Endothelial cell of umbilical vein (primary cell): Measurements from ENCODE around the gene OR1I1. TPM values are rescaled to one million over a fixed set of nuclear protein-coding genes. Genes with fewer than 3 reads are reported as not detected.

Experiments
- BruUV-seq: library from RNA; stranded (reverse); fragments of 400-500 nt; replicated peaks from 2 replicates; lab custom pipeline; 2021; lab: Mats Ljungman, UMichigan
- CTCF ChIA-PET: fragments of 300-600, 350-600 bp; sonication (Branson Sonifier 250); formaldehyde crosslinking; loops from one replicate; lab custom pipeline; 2021; ENCODE audit warnings: antibody characterized with exemption, inconsistent platforms; lab: Charles Lee
- POLR2A ChIA-PET: fragments of 300-600, 350-600 bp; sonication (Branson Sonifier 250); formaldehyde crosslinking; loops from one replicate; lab custom pipeline; 2021; ENCODE audit warnings: antibody characterized with exemption, inconsistent platforms; lab: Charles Lee
- DNase-seq: peaks from one replicate; pipeline ENCODE4 v3.0.0-alpha.2; 2011; ENCODE audit warnings: low read depth, low spot score
- FAIRE-seq: peaks from 2 replicates; lab custom pipeline; 2011; peaks lifted over from hg19 to GRCh38; lab: Jason Lieb, UNC
- H2AFZ ChIP-seq: 2 replicates; pipeline ENCODE4 v1.6.0; 2012; ENCODE audit warnings: low read depth, low read length, control low read depth, inconsistent platforms
- H3K27ac ChIP-seq: 2 replicates; pipeline ENCODE4 v1.5.1; 2011; ENCODE audit warnings: low read depth, mild to moderate bottlenecking, control low read depth, low read length, moderate library complexity; ENCODE audit not compliant: insufficient read depth
- H3K27me3 ChIP-seq, 2 experiments: 2 replicates each; pipeline versions ENCODE4 v1.6.0 to v1.6.1; 2011; ENCODE audit warnings: low read length in 2 of 2, mixed read lengths in 1 of 2; ENCODE audit not compliant: control insufficient read depth in 2 of 2, insufficient read depth in 2 of 2
- H3K36me3 ChIP-seq, 2 experiments: 2 replicates in 1 of 2; 3 replicates in 1 of 2; pipeline ENCODE4 v1.5.1; 2011; ENCODE audit warnings: low read length in 2 of 2, mild to moderate bottlenecking in 1 of 2, moderate library complexity in 1 of 2; ENCODE audit not compliant: control insufficient read depth in 2 of 2, insufficient read depth in 2 of 2; ENCODE audit errors: extremely low read depth in 1 of 2
- H3K4me1 ChIP-seq: 3 replicates; pipeline ENCODE4 v1.5.1; 2011; ENCODE audit warnings: mild to moderate bottlenecking, low read length; ENCODE audit not compliant: control insufficient read depth, insufficient read depth; ENCODE audit errors: extremely low read depth
- H3K4me2 ChIP-seq: 2 replicates; pipeline ENCODE4 v1.6.1; 2011; ENCODE audit warnings: low read length, control low read depth, mixed read lengths; ENCODE audit not compliant: insufficient read depth
- H3K4me3 ChIP-seq, 3 experiments: fragments of 200-600 bp in 1 of 3; sonication (generic), shearing (Covaris generic) in 1 of 3; replicated peaks in 1 of 3; 2 replicates each; pipeline ENCODE4 v1.5.1; 2011 to 2016; ENCODE audit warnings: control low read depth in 3 of 3, low read length in 3 of 3, mild to moderate bottlenecking in 2 of 3, inconsistent platforms in 1 of 3, low read depth in 1 of 3, moderate library complexity in 1 of 3; ENCODE audit not compliant: insufficient read depth in 1 of 3
- H3K79me2 ChIP-seq: 2 replicates; pipeline ENCODE4 v1.6.0; 2012; ENCODE audit warnings: low read length, inconsistent platforms; ENCODE audit not compliant: control insufficient read depth, insufficient read depth
- H3K9ac ChIP-seq: replicated peaks from 2 replicates; pipeline ENCODE3; 2011; ENCODE audit warnings: low read length, control low read depth; ENCODE audit not compliant: insufficient read depth; ENCODE audit errors: extremely low read depth
- H3K9me1 ChIP-seq: replicated peaks from 3 replicates; pipeline ENCODE4 v1.6.0; 2011; ENCODE audit warnings: mild to moderate bottlenecking, low read length; ENCODE audit not compliant: control insufficient read depth, insufficient read depth; ENCODE audit errors: extremely low read depth
- H3K9me3 ChIP-seq: replicated peaks from 2 replicates; pipeline ENCODE4 v1.5.1; 2012; ENCODE audit warnings: low read length, inconsistent platforms; ENCODE audit not compliant: control insufficient read depth, insufficient read depth
- H4K20me1 ChIP-seq: replicated peaks from 2 replicates; pipeline ENCODE3; 2011; ENCODE audit warnings: mild to moderate bottlenecking, low read length; ENCODE audit not compliant: control insufficient read depth, insufficient read depth; ENCODE audit errors: extremely low read depth
- EZH2 ChIP-seq: IDR thresholded peaks from 2 replicates; pipeline ENCODE4 v1.6.1; 2012; ENCODE audit warnings: borderline replicate concordance, low read depth, mild to moderate bottlenecking, moderate library complexity, low read length, inconsistent platforms; ENCODE audit not compliant: severe bottlenecking
- FOS ChIP-seq: IDR thresholded peaks from 2 replicates; pipeline ENCODE4 v1.6.1; 2011; ENCODE audit warnings: mild to moderate bottlenecking, low read length, moderate library complexity, borderline replicate concordance; ENCODE audit not compliant: insufficient read depth
- GATA2 ChIP-seq: IDR thresholded peaks from 2 replicates; pipeline ENCODE4 v1.7.0; 2011; ENCODE audit warnings: low read depth, mild to moderate bottlenecking, moderate library complexity, mixed read lengths, low read length; ENCODE audit not compliant: insufficient read length, insufficient read depth
- JUN ChIP-seq: IDR thresholded peaks from 2 replicates; pipeline ENCODE4 v1.6.1; 2011; ENCODE audit warnings: borderline replicate concordance, low read depth; ENCODE audit not compliant: insufficient read length, insufficient read depth
- MYC ChIP-seq: IDR thresholded peaks from one replicate; pipeline ENCODE4 v1.6.1; 2011; ENCODE audit warnings: mild to moderate bottlenecking, low read depth, low read length
- POLR2A ChIP-seq: IDR thresholded peaks from 2 replicates; pipeline ENCODE4 v1.6.1; 2012; ENCODE audit warnings: low read depth, mild to moderate bottlenecking, control low read depth, low read length
- POLR2AphosphoS5 ChIP-seq: IDR thresholded peaks from 2 replicates; pipeline ENCODE4 v1.6.1; 2012; ENCODE audit warnings: low read depth, mild to moderate bottlenecking, control low read depth, low read length, moderate library complexity; ENCODE audit not compliant: insufficient read depth
- dilution Hi-C: fragments of 300-500 bp; cut with MboI; formaldehyde crosslinking; loops from one replicate; pipeline ENCODE4 v1.15.0; 2019; ENCODE audit warnings: low sequenced_read_pairs; ENCODE audit not compliant: extremely low pct_ligation_motif_present
- intact Hi-C: fragments of 100-400 bp; cut with micrococcal nuclease; formaldehyde crosslinking; loops from one replicate; pipeline ENCODE4 v1.10.0; 2022
- polyA plus RNA-seq, 4 experiments: library from polyadenylated mRNA; depleted of rRNA in 3 of 4; stranded (reverse) in 3 of 4; unstranded in 1 of 4; fragments of >200 nt; gene quantifications; 2 replicates each; pipeline versions ENCODE4 v1.2.1 to v1.2.3, GENCODE V29; 2011 to 2012; ENCODE audit warnings: missing spikeins in 1 of 4
- total RNA-seq: library from RNA; stranded (reverse); gene quantifications from 2 replicates; pipeline ENCODE4 v1.2.3, GENCODE V29; 2021
- TF ChIP-seq, protein P1 (sequence below), 2 donors: IDR thresholded peaks; 1 replicate in 1 of 2; 2 replicates in 1 of 2; pipeline ENCODE4 v1.5.1; 2011; ENCODE audit warnings: low read length in 2 of 2, mild to moderate bottlenecking in 2 of 2, moderate library complexity in 2 of 2, control low read depth in 1 of 2, inconsistent platforms in 1 of 2, low read depth in 1 of 2; ENCODE audit not compliant: insufficient read depth in 1 of 2; ENCODE audit errors: extremely low read depth in 1 of 2
- TF ChIP-seq, protein P2 (sequence below): IDR thresholded peaks from 2 replicates; pipeline ENCODE4 v1.6.1; 2011; ENCODE audit not compliant: insufficient read depth, insufficient read length

Gene OR1I1
- total and polyA plus RNA-seq, 2 donors (not counting 3 experiments of a cell fraction or from before 2014, with no cell fraction given): not detected

DNA sequence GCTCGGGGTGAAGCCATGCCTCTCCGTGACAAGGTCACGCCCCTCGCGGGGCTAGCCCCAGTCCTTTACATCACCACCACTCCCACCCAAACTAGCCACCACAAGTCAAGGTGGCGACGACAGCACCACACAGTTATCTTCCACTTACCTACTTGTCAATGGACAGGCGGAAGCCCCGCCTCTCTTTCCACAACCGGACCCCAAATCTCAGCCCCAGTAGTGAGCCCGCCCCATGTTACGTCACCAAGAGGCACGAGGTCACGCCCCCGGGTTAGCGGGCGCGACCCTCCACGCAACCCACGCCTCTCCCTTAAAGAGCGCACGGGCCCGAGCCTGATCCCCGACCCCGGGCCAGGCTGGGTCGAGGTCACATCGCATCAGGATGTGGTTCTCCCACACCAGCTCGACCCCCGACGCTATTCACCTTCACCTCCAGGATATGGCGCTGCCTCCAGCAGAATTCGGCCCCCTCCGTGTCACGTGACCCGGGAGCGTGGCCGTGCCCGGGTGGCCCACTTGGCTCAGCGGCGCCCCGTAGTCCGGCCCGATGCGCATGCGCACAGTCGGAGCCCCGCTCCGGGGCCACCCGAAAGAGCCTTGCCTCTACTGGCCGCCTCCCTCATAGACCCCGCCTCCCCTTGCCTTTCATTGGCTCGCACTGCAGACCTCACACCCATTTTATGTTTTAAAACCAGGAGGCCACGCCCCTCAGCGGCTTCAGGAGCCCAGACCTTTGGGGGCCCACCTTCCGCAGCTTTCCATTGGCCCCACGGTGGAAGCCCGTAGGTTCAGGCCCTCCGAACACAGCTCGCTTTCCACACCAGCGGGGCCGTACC lies 43.4 kb downstream of the OR1I1 start:
- no peaks in the 10 kb centered on the region for H4K20me1 ChIP-seq
- dilution Hi-C loops (no loop called here), intact Hi-C loops (loop anchor here (1.0 kb wide), 2 partner anchors 18 to 25 kb away; partner anchors contain the start of gene SYDE1)
- peak; percentile 97 for FAIRE-seq
- BruUV-seq: no TSS peak
- peak overlapping the region; percentile 49 for H3K4me2 ChIP-seq
- H3K9me1 ChIP-seq: no peaks in the 10 kb centered on the region
- peaks cover 10% of the 10 kb centered on the region for H3K79me2 ChIP-seq
- CTCF ChIA-PET: interaction anchor here (0.9 to 3.9 kb wide), 8 partner anchors 17 to 430 kb away, joined by 3 to 30 read pairs (median 6); no protein-coding TSS in a partner anchor
- DNase-seq: peak; percentile 98
- POLR2A ChIA-PET: interaction anchor here (0.6 to 1.3 kb wide), 2 partner anchors 14 to 1200 kb away, joined by 4 to 5 read pairs; no protein-coding TSS in a partner anchor
- peaks cover under 1 to 9% of the 10 kb centered on the region in 2 experiments for H3K36me3 ChIP-seq
- peak overlapping the region; percentile 52 for H3K27ac ChIP-seq
- peak overlapping the region; percentile 49 to 80 (median 55) for H3K4me3 ChIP-seq
- H3K27me3 ChIP-seq: peaks cover 0 to 3% of the 10 kb centered on the region in 2 experiments
- TF ChIP-seq POLR2AphosphoS5 (peak; percentile 63), EZH2 (no peak), GATA2 (no peak), POLR2A (peak; percentile 25), FOS (no peak), MYC (peak; percentile 67), JUN (no peak)
- TF ChIP-seq, protein P1, sequence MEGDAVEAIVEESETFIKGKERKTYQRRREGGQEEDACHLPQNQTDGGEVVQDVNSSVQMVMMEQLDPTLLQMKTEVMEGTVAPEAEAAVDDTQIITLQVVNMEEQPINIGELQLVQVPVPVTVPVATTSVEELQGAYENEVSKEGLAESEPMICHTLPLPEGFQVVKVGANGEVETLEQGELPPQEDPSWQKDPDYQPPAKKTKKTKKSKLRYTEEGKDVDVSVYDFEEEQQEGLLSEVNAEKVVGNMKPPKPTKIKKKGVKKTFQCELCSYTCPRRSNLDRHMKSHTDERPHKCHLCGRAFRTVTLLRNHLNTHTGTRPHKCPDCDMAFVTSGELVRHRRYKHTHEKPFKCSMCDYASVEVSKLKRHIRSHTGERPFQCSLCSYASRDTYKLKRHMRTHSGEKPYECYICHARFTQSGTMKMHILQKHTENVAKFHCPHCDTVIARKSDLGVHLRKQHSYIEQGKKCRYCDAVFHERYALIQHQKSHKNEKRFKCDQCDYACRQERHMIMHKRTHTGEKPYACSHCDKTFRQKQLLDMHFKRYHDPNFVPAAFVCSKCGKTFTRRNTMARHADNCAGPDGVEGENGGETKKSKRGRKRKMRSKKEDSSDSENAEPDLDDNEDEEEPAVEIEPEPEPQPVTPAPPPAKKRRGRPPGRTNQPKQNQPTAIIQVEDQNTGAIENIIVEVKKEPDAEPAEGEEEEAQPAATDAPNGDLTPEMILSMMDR (IDR thresholded peaks at IDR 0.05; ENCODE audit: extremely low read depth in 1 of 2, insufficient read depth in 1 of 2, low read depth in 1 of 2, low read length in 2 of 2): no peak
- TF ChIP-seq, protein P2, sequence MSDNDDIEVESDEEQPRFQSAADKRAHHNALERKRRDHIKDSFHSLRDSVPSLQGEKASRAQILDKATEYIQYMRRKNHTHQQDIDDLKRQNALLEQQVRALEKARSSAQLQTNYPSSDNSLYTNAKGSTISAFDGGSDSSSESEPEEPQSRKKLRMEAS: peak; percentile 88
- H2AFZ ChIP-seq: peak overlapping the region; percentile 85
- peak overlapping the region; percentile 72 for H3K9ac ChIP-seq
- no peaks in the 10 kb centered on the region for H3K9me3 ChIP-seq
- peaks cover 3% of the 10 kb centered on the region for H3K4me1 ChIP-seq
